IMR-90 (cell line): ENCODE data around the gene ENHO. TPM values are rescaled to one million over a fixed set of nuclear protein-coding genes. Genes with fewer than 3 reads are reported as not detected.

Experiments used
- ATAC-seq: fragments of 200-7000 bp; cut with Tn5 transposase; 2 replicates; pipeline ENCODE4 v1.9.1; 2020; ENCODE audit warnings: low read depth, mild to moderate bottlenecking, moderate library complexity
- BruUV-seq: library from RNA; stranded (reverse); fragments of 400-500 nt; replicated peaks from 2 replicates; lab custom pipeline; 2021; lab: Mats Ljungman, UMichigan
- CTCF ChIA-PET: fragments of 300-600 bp; formaldehyde crosslinking; extraction: SDS; loops from one replicate; lab custom pipeline; 2021; ENCODE audit warnings: antibody characterized with exemption; lab: Yijun Ruan, JAX
- POLR2A ChIA-PET: fragments of 300-600 bp; sonication (Branson Sonifier 250); formaldehyde crosslinking; loops from one replicate; lab custom pipeline; 2022; ENCODE audit warnings: antibody characterized with exemption; ENCODE audit not compliant: unreplicated experiment; lab: Charles Lee
- DNase-seq: peaks from one replicate; pipeline ENCODE4 v3.0.0; 2013
- H2AFZ ChIP-seq: replicated peaks from 2 replicates; pipeline ENCODE3; 2013; ENCODE audit warnings: low read length, mild to moderate bottlenecking; ENCODE audit not compliant: poor library complexity
- H2AK5ac ChIP-seq: 2 replicates; pipeline ENCODE4 v1.6.1; 2013; ENCODE audit warnings: low read depth, low read length, inconsistent platforms
- H2AK9ac ChIP-seq: replicated peaks from 2 replicates; pipeline ENCODE3; 2013; ENCODE audit warnings: mild to moderate bottlenecking, low read depth, low read length, moderate library complexity; ENCODE audit not compliant: poor library complexity
- H2BK120ac ChIP-seq: 2 replicates; pipeline ENCODE4 v1.6.1; 2013; ENCODE audit warnings: low read depth, low read length, inconsistent platforms
- H2BK15ac ChIP-seq: 3 replicates; pipeline ENCODE4 v1.6.1; 2013; ENCODE audit warnings: low read depth, low read length, inconsistent platforms
- H2BK20ac ChIP-seq: 2 replicates; pipeline ENCODE4 v1.6.1; 2013; ENCODE audit warnings: low read depth, mild to moderate bottlenecking, inconsistent platforms, low read length, moderate library complexity
- H2BK5ac ChIP-seq: 2 replicates; pipeline ENCODE4 v1.6.1; 2013; ENCODE audit warnings: mild to moderate bottlenecking, low read depth, low read length, inconsistent platforms; ENCODE audit not compliant: poor library complexity, severe bottlenecking
- H3K14ac ChIP-seq: replicated peaks from 2 replicates; pipeline ENCODE4 v1.6.1; 2013; ENCODE audit warnings: low read depth, low read length, inconsistent platforms
- H3K18ac ChIP-seq: 2 replicates; pipeline ENCODE4 v1.6.1; 2013; ENCODE audit warnings: low read depth, low read length, control low read depth
- H3K23ac ChIP-seq: 2 replicates; pipeline ENCODE4 v1.6.1; 2013; ENCODE audit warnings: low read depth, low read length, inconsistent platforms
- H3K27ac ChIP-seq: 2 replicates; pipeline ENCODE4 v1.5.1; 2013; ENCODE audit warnings: mild to moderate bottlenecking, control low read depth, low read length; ENCODE audit not compliant: insufficient read depth
- H3K27me3 ChIP-seq: 2 replicates; pipeline ENCODE4 v1.6.1; 2013; ENCODE audit warnings: low read length; ENCODE audit not compliant: control insufficient read depth, insufficient read depth
- H3K36me3 ChIP-seq: 2 replicates; pipeline ENCODE4 v1.6.1; 2013; ENCODE audit warnings: low read length, mixed read lengths; ENCODE audit not compliant: control insufficient read depth, insufficient read depth
- H3K4ac ChIP-seq: 2 replicates; pipeline ENCODE4 v1.6.1; 2013; ENCODE audit warnings: low read depth, low read length, inconsistent platforms
- H3K4me1 ChIP-seq: 2 replicates; pipeline ENCODE4 v1.6.1; 2013; ENCODE audit warnings: low read length, mixed read lengths; ENCODE audit not compliant: control insufficient read depth, insufficient read depth
- H3K4me2 ChIP-seq: 2 replicates; pipeline ENCODE4 v1.6.1; 2013; ENCODE audit warnings: low read depth, mild to moderate bottlenecking, control low read depth, low read length, moderate library complexity
- H3K4me3 ChIP-seq: 2 replicates; pipeline ENCODE4 v1.5.1; 2013; ENCODE audit warnings: low read depth, mild to moderate bottlenecking, control low read depth, low read length, moderate library complexity; ENCODE audit not compliant: insufficient read depth
- H3K56ac ChIP-seq: 2 replicates; pipeline ENCODE4 v1.6.1; 2013; ENCODE audit warnings: low read length, inconsistent platforms; ENCODE audit not compliant: insufficient read depth; ENCODE audit errors: extremely low read depth
- H3K79me1 ChIP-seq, 2 experiments: 2 replicates each; pipeline ENCODE4 v1.6.1; 2013; ENCODE audit warnings: low read length in 2 of 2, inconsistent platforms in 1 of 2, low read depth in 1 of 2
- H3K9ac ChIP-seq: 2 replicates; pipeline ENCODE4 v1.6.1; 2013; ENCODE audit warnings: low read depth, low read length, control low read depth
- H3K9me1 ChIP-seq: 2 replicates; pipeline ENCODE4 v1.6.1; 2013; ENCODE audit warnings: low read length, inconsistent platforms; ENCODE audit not compliant: insufficient read depth
- H3K9me3 ChIP-seq: 2 replicates; pipeline ENCODE4 v1.6.1; 2013; ENCODE audit warnings: low read length; ENCODE audit not compliant: control insufficient read depth, insufficient read depth
- H4K20me1 ChIP-seq: 2 replicates; pipeline ENCODE4 v1.6.1; 2013; ENCODE audit warnings: low read length, inconsistent platforms; ENCODE audit not compliant: insufficient read depth
- H4K5ac ChIP-seq: 2 replicates; pipeline ENCODE4 v1.6.1; 2013; ENCODE audit warnings: mild to moderate bottlenecking, low read depth, low read length, control low read depth
- H4K8ac ChIP-seq, 2 experiments: 2 replicates each; pipeline ENCODE4 v1.6.1; 2013; ENCODE audit warnings: low read depth in 2 of 2, low read length in 2 of 2, control low read depth in 1 of 2, inconsistent platforms in 1 of 2
- H4K91ac ChIP-seq: 2 replicates; pipeline ENCODE4 v1.6.1; 2013; ENCODE audit warnings: low read depth, low read length, inconsistent platforms; ENCODE audit not compliant: insufficient read depth
- CEBPB ChIP-seq: IDR thresholded peaks from 2 replicates; pipeline ENCODE4 v1.6.1; 2012; ENCODE audit warnings: low read depth, low read length, improper control_type of control experiment
- CHD1 ChIP-seq: IDR thresholded peaks from 2 replicates; pipeline ENCODE4 v1.6.1; 2012; ENCODE audit warnings: low read depth, low read length, improper control_type of control experiment
- MAZ ChIP-seq: IDR thresholded peaks from 2 replicates; pipeline ENCODE4 v1.6.1; 2012; ENCODE audit warnings: low read depth, mild to moderate bottlenecking, low read length, improper control_type of control experiment, moderate library complexity, borderline replicate concordance
- WGBS, 2 experiments: methylation state at CpG; one replicate each; pipeline versions ENCODE4 v1.1.5 to v1.1.7; 2013; ENCODE audit warnings: missing lambda C conversion rate in 2 of 2; ENCODE audit not compliant: insufficient read length in 1 of 2; ENCODE audit errors: extremely low coverage in 2 of 2; 5-methylcytosine and 5-hydroxymethylcytosine counted together
- dilution Hi-C: fragments of 300-500 bp; cut with HindIII; formaldehyde crosslinking; loops from one replicate; pipeline ENCODE4 v1.14.3; 2018; ENCODE audit warnings: low sequenced_read_pairs; ENCODE audit not compliant: unreplicated experiment
- in situ Hi-C: fragments of 300-500 bp; cut with MboI; formaldehyde crosslinking; loops from 3 replicates; pipeline ENCODE4 v1.14.3; 2019; ENCODE audit warnings: low sequenced_read_pairs, inconsistent platforms, mixed read lengths
- intact Hi-C: fragments of 100-400 bp; cut with micrococcal nuclease; formaldehyde crosslinking; loops from 2 replicates; pipeline ENCODE4 v1.10.0; 2022
- polyA plus RNA-seq, 3 experiments: library from polyadenylated mRNA; depleted of rRNA; stranded (reverse); fragments of >200 nt; gene quantifications; 2 replicates each; pipeline ENCODE4 v1.2.3, GENCODE V29; 2012; ENCODE audit warnings: low replicate concordance in 1 of 3
- total RNA-seq: library from RNA; depleted of rRNA; stranded (reverse); fragments of >200 nt; gene quantifications from 2 replicates; pipeline ENCODE4 v1.2.3, GENCODE V29; 2012

The ENHO gene
- total and polyA plus RNA-seq, 2 of the 4 experiments (the other 2 are of a cell fraction) = not detected

GRCh38 chr9:34508951-34509350 is 13.8 kb downstream of the ENHO start:
- no peak overlapping the region for H2BK5ac ChIP-seq
- H2BK15ac ChIP-seq = no peak overlapping the region
- H3K4me2 ChIP-seq = no peak overlapping the region
- H2AK5ac ChIP-seq = no peak overlapping the region
- DNase-seq = no peak
- H3K9ac ChIP-seq = no peak overlapping the region
- H3K9me1 ChIP-seq = no peaks in the 10 kb centered on the region
- no peak overlapping the region for H4K8ac ChIP-seq
- no peak overlapping the region for H2BK20ac ChIP-seq
- no peak overlapping the region for H3K27ac ChIP-seq
- intact Hi-C loops = no loop called here
- H4K20me1 ChIP-seq = no peaks in the 10 kb centered on the region
- ATAC-seq = no peak
- POLR2A ChIA-PET = no interaction called here
- in situ Hi-C loops = no loop called here
- no CpG with 5 or more reads among the region's 3 CpGs for WGBS, 2 experiments
- no peak overlapping the region for H3K4ac ChIP-seq
- dilution Hi-C loops = no loop called here
- no peak overlapping the region for H2AFZ ChIP-seq
- no peak overlapping the region for H3K56ac ChIP-seq
- peaks cover 51% of the 10 kb centered on the region for H3K27me3 ChIP-seq
- H3K9me3 ChIP-seq = no peaks in the 10 kb centered on the region
- CTCF ChIA-PET = no interaction called here
- H3K4me3 ChIP-seq = no peak overlapping the region
- H4K91ac ChIP-seq = no peak overlapping the region
- no peak overlapping the region for H3K18ac ChIP-seq
- H3K79me1 ChIP-seq = no peaks in the 10 kb centered on the region
- H3K4me1 ChIP-seq = no peaks in the 10 kb centered on the region
- H2BK120ac ChIP-seq = no peak overlapping the region
- no peak overlapping the region for H4K5ac ChIP-seq
- no peak for TF ChIP-seq CHD1
- TF ChIP-seq MAZ = no peak
- no peak for TF ChIP-seq CEBPB
- BruUV-seq = no TSS peak
- H3K36me3 ChIP-seq = no peaks in the 10 kb centered on the region
- H2AK9ac ChIP-seq = no peak overlapping the region
- H3K14ac ChIP-seq = no peak overlapping the region
- no peak overlapping the region for H3K23ac ChIP-seq
